ENCODE results near the gene ADAD2. TPM values are rescaled to one million over a fixed set of nuclear protein-coding genes. Genes with fewer than 3 reads are reported as not detected.

Gene ADAD2
- not detected in 2 replicates for total RNA-seq

DNA sequence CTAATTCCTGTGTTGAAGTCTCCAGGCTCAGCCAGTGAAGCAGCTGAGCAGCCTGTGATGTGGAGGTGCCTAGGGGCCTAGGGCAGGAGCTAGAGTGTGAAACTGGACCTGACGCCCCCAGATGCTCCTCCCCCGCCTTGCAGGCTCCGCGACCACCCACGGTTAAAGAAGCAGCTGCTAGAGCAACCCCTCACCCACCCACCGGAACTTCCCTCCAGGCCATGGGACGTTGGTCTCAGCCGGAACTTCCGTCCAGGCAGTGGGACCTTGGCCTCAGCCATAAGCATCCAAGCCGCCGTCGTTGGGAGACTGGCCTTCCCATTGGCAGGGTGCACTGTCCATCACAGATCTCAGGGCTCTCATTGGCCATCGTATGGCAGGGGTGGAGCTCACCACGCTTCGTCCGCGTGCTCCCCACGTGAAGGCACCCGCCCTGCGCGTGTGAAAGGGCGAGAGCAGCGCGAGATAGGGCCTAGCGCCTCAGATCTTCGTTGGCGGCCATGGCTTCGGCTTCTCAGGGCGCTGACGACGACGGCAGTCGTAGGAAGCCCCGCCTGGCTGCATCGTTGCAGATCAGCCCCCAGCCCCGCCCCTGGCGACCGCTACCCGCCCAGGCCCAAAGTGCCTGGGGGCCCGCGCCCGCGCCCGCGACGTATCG is at the start of gene ADAD2:
TSS of gene ADAD2 (plus strand) at position 427 of the 658 bp plus-strand sequence. CDS start at position 501, 74 bp downstream.

DNA sequence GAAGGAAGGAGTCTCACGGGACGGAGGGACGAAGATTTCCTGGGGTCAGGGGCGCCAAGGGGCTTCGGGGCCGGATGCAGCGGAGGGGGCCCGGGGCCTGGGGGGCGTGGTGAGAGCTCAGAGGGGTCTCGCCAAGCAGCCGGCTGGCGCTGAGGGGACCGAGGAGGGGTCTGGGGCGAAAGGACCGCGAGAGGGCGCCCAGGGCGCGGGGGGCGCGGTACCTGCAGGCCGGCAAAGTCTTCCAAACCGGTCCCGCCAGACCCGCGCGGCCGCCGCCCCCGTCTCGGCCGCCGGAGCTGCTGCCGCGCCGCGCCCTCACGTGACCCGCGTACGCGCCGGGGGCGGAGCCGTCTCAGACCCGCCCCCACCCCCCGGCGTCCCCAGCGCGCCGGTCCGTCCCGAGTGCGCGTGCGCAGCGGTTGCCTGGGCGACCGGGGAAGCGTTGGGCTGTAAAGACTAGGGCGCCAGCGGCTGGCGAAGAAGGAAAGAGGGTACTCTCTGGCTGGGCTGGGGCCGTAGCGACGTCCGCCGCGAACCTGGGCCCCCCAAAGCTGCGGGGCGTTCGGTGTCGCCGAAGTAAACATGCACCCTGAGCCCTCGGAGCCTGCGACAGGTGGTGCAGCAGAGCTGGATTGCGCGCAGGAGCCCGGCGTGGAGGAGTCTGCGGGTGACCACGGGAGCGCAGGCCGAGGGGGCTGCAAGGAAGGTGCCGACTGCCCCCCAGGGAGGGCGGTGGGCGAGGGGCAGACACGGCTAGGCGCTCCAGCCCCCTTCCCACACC is 45.9 kb upstream of the ADAD2 start, which contains the start of the genes DNAAF1 and HSDL1:
TSS of gene DNAAF1 (plus strand) at position 450 of the 781 bp plus-strand sequence. CDS start at position 583, 133 bp downstream.
TSS of gene HSDL1 (minus strand) at position 319 of the 781 bp plus-strand sequence. CDS start 13,856 bp downstream, outside the sequence.

DNA sequence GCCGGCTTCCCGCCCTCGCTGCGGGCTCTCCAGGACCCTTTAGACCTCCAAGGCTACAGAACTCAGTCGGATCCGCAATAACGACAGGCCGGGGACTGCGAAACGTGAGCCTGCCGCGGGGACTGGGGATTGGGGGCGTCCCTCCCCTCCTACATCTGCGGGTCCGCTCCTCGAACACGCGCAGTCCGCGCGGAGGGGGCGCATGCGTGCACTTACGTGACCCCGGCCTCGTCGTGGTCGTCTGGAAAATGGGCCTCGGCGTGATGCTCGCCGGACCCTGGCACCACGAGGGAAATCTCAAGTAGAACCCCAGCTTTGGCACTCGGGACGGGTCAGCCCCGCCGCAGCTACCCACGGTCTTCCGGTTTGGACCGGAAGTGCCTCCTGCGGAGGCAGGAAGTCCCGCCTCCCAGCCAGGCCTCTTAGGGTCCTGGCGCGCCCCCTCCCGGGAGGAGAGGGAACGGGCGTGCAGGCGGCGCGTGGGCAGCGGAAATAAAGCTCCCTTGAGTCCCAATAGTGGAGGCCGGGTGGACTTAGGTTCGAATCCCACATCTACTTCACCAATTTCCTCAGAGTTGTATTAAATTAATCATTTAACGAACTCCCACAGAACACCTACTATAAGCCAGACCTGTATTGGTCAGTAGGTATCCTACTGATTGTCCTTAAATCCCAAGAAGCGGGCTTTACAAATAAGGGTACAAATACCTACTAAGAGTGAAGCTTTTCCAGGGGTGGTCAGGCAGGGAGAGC is 4.1 kb upstream of the ADAD2 start, which contains the start of gene TAF1C:
TSS of gene TAF1C (minus strand) at position 373 of the 753 bp plus-strand sequence. CDS start 2,069 bp downstream, outside the sequence.

DNA sequence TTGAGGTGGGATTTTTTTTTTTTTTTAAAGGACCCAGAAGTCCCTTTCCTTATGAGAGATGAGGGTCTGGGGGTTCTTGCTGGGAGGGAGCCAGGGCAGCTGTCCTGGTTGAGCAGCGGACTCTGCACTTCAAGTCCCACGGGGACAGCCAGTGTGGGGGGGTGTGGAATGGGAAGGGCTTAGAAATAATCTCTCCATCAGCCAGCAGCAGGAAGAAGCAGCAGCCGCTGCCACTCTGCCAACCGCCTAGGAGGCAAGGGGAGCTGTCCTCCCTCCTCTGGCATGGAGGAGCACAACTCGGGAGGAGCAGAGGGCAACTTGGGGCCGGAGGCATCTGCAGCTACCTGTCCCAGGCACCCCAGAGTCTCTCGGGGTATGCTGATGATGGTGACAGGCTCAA is 49.0 kb downstream of the ADAD2 start, which contains the start of gene KCNG4:
TSS of gene KCNG4 (minus strand) at position 104 of the 400 bp plus-strand sequence. CDS start 2,527 bp downstream, outside the sequence.

Other genes with a start within 250 kb of the ADAD2 start
- 0.67 and 1.2 TPM in 2 replicates for gene OSGIN1, start 237.9 kb upstream of the ADAD2 start, total RNA-seq
- 0.30 TPM in 1 of 2 replicates, not detected in the other for gene NECAB2, start 222.9 kb upstream of the ADAD2 start, total RNA-seq
- gene SLC38A8, start 148.4 kb upstream of the ADAD2 start, total RNA-seq, result not detected in 2 replicates
- 59.7 and 61.2 TPM in 2 replicates for gene MBTPS1, start 74.2 kb upstream of the ADAD2 start, total RNA-seq
- gene HSDL1, start 46.0 kb upstream of the ADAD2 start, total RNA-seq, result 8.4 and 13.4 TPM in 2 replicates
- gene DNAAF1, start 45.8 kb upstream of the ADAD2 start, total RNA-seq, result not detected in 2 replicates
- gene TAF1C, start 4.1 kb upstream of the ADAD2 start, total RNA-seq, result 18.0 and 23.2 TPM in 2 replicates
- gene KCNG4, start 48.9 kb downstream of the ADAD2 start, total RNA-seq, result not detected in 2 replicates
- gene WFDC1, start 103.7 kb downstream of the ADAD2 start, total RNA-seq, result 0.59 TPM in 1 of 2 replicates, not detected in the other
- gene ATP2C2, start 177.4 kb downstream of the ADAD2 start, total RNA-seq, result not detected in 2 replicates

Measured in bronchus fibroblast of lung (primary cell).